ENCODE data around the gene FGF12. TPM values are rescaled to one million over a fixed set of nuclear protein-coding genes. Genes with fewer than 3 reads are reported as not detected.
A peak's percentile ranks its signal among the peaks of the same experiment; 100 is the strongest.

The FGF12 gene
- total and polyA plus RNA-seq, 2 donors (not counting 1 experiment from before 2014, with no cell fraction given): 0.17 TPM; not detected in 1

GRCh38 chr3:192279664-192280063 is 447.7 kb downstream of the FGF12 start:
- Histone ChIP-seq H3K27ac (ENCODE audit: insufficient read depth, low read length) (no peak overlapping the region), H3K27me3 (ENCODE audit: control insufficient read depth, insufficient read depth, low read length) (no peaks in the 10 kb centered on the region), H3K4me2 (ENCODE audit: extremely low read depth, insufficient read depth, low read length) (no peak overlapping the region), H3K4me1 (ENCODE audit: control insufficient read depth, extremely low read depth, insufficient read depth, low read length) (no peaks in the 10 kb centered on the region), H3K9ac (ENCODE audit: insufficient read depth, low read length) (no peak overlapping the region), H3K9me3 (ENCODE audit: control insufficient read depth, insufficient read depth, low read depth, low read length) (no peaks in the 10 kb centered on the region), H3K36me3 (ENCODE audit: control insufficient read depth, insufficient read depth, low read length) (no peaks in the 10 kb centered on the region), H3K79me2 (ENCODE audit: control insufficient read depth, insufficient read depth, low read length) (no peaks in the 10 kb centered on the region), H3K4me3 (replicated peaks in 1 of 4; ENCODE audit: control extremely low read depth in 1 of 4, insufficient read depth in 1 of 4, low read depth in 3 of 4, low read length in 4 of 4) (no peak overlapping the region), H4K20me1 (ENCODE audit: control insufficient read depth, extremely low read depth, insufficient read depth, low read length) (no peaks in the 10 kb centered on the region), H2AFZ (ENCODE audit: low read length) (no peak overlapping the region)
- no peak for DNase-seq (ENCODE audit: low read depth in 2 of 2)
- TF ChIP-seq CTCF (conservative IDR thresholded peaks at IDR 0.05 in 1 of 2, IDR thresholded peaks at IDR 0.05 in 1 of 2; ENCODE audit: low read depth in 1 of 2, low read length in 2 of 2): no peak
- no peak for TF ChIP-seq EZH2 (IDR thresholded peaks at IDR 0.05; ENCODE audit: low read length, missing control alignments)

GRCh38 chr3:192277477-192277876 is 449.9 kb downstream of the FGF12 start:
- Histone ChIP-seq H3K27ac (ENCODE audit: insufficient read depth, low read length) (no peak overlapping the region), H3K4me1 (ENCODE audit: control insufficient read depth, extremely low read depth, insufficient read depth, low read length) (no peaks in the 10 kb centered on the region), H2AFZ (ENCODE audit: low read length) (no peak overlapping the region), H3K79me2 (ENCODE audit: control insufficient read depth, insufficient read depth, low read length) (no peaks in the 10 kb centered on the region), H4K20me1 (ENCODE audit: control insufficient read depth, extremely low read depth, insufficient read depth, low read length) (no peaks in the 10 kb centered on the region), H3K27me3 (ENCODE audit: control insufficient read depth, insufficient read depth, low read length) (no peaks in the 10 kb centered on the region), H3K4me2 (ENCODE audit: extremely low read depth, insufficient read depth, low read length) (no peak overlapping the region), H3K4me3 (replicated peaks in 1 of 4; ENCODE audit: control extremely low read depth in 1 of 4, insufficient read depth in 1 of 4, low read depth in 3 of 4, low read length in 4 of 4) (no peak overlapping the region), H3K9me3 (ENCODE audit: control insufficient read depth, insufficient read depth, low read depth, low read length) (no peaks in the 10 kb centered on the region), H3K9ac (ENCODE audit: insufficient read depth, low read length) (no peak overlapping the region), H3K36me3 (ENCODE audit: control insufficient read depth, insufficient read depth, low read length) (no peaks in the 10 kb centered on the region)
- no peak for TF ChIP-seq CTCF (conservative IDR thresholded peaks at IDR 0.05 in 1 of 2, IDR thresholded peaks at IDR 0.05 in 1 of 2; ENCODE audit: low read depth in 1 of 2, low read length in 2 of 2)
- TF ChIP-seq EZH2 (IDR thresholded peaks at IDR 0.05; ENCODE audit: low read length, missing control alignments): no peak
- no peak for DNase-seq (ENCODE audit: low read depth in 2 of 2)

- H3K4me2 ChIP-seq (ENCODE audit: extremely low read depth, insufficient read depth, low read length): no peak overlapping the region
- no peaks in the 10 kb centered on the region for H3K9me3 ChIP-seq (ENCODE audit: control insufficient read depth, insufficient read depth, low read depth, low read length)
- no peaks in the 10 kb centered on the region for H3K4me1 ChIP-seq (ENCODE audit: control insufficient read depth, extremely low read depth, insufficient read depth, low read length)
- no peaks in the 10 kb centered on the region for H3K27me3 ChIP-seq (ENCODE audit: control insufficient read depth, insufficient read depth, low read length)
- no peak overlapping the region for H2AFZ ChIP-seq (ENCODE audit: low read length)
- no peaks in the 10 kb centered on the region for H4K20me1 ChIP-seq (ENCODE audit: control insufficient read depth, extremely low read depth, insufficient read depth, low read length)
- no peak for TF ChIP-seq CTCF (conservative IDR thresholded peaks at IDR 0.05 in 1 of 2, IDR thresholded peaks at IDR 0.05 in 1 of 2; ENCODE audit: low read depth in 1 of 2, low read length in 2 of 2)
- TF ChIP-seq EZH2 (IDR thresholded peaks at IDR 0.05; ENCODE audit: low read length, missing control alignments): no peak
- H3K4me3 ChIP-seq (replicated peaks in 1 of 4; ENCODE audit: control extremely low read depth in 1 of 4, insufficient read depth in 1 of 4, low read depth in 3 of 4, low read length in 4 of 4): no peak overlapping the region
- H3K36me3 ChIP-seq (ENCODE audit: control insufficient read depth, insufficient read depth, low read length): no peaks in the 10 kb centered on the region
- DNase-seq (ENCODE audit: low read depth in 2 of 2): peak; percentile 17 to 58
- H3K79me2 ChIP-seq (ENCODE audit: control insufficient read depth, insufficient read depth, low read length): no peaks in the 10 kb centered on the region
- H3K9ac ChIP-seq (ENCODE audit: insufficient read depth, low read length): no peak overlapping the region
- H3K27ac ChIP-seq (ENCODE audit: insufficient read depth, low read length): no peak overlapping the region
These were observed 451.5 kb downstream of the FGF12 start for GRCh38 chr3:192275741-192276355.
